Measurements from ENCODE around the gene CAMTA1. TPM values are rescaled to one million over a fixed set of nuclear protein-coding genes. Genes with fewer than 3 reads are reported as not detected.

Gene CAMTA1
- total RNA-seq, 6 experiments from 2014 or later, result 78.1 to 96.6 (median 86.1) TPM

- H3K4me1 Mint-ChIP-seq (ENCODE audit: low read depth), result peaks cover 18% of the 10 kb centered on the region
- H3K4me3 Mint-ChIP-seq, result no peak overlapping the region
- no peak for DNase-seq
- H3K27ac Mint-ChIP-seq, result no peak overlapping the region
- H3K36me3 Mint-ChIP-seq (ENCODE audit: low read depth), result peaks cover 13% of the 10 kb centered on the region
- TF ChIP-seq, protein P1, sequence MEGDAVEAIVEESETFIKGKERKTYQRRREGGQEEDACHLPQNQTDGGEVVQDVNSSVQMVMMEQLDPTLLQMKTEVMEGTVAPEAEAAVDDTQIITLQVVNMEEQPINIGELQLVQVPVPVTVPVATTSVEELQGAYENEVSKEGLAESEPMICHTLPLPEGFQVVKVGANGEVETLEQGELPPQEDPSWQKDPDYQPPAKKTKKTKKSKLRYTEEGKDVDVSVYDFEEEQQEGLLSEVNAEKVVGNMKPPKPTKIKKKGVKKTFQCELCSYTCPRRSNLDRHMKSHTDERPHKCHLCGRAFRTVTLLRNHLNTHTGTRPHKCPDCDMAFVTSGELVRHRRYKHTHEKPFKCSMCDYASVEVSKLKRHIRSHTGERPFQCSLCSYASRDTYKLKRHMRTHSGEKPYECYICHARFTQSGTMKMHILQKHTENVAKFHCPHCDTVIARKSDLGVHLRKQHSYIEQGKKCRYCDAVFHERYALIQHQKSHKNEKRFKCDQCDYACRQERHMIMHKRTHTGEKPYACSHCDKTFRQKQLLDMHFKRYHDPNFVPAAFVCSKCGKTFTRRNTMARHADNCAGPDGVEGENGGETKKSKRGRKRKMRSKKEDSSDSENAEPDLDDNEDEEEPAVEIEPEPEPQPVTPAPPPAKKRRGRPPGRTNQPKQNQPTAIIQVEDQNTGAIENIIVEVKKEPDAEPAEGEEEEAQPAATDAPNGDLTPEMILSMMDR (IDR thresholded peaks at IDR 0.05), result no peak
- peaks cover 10% of the 10 kb centered on the region for H3K9me3 Mint-ChIP-seq
- peaks cover 9% of the 10 kb centered on the region for H3K27me3 Mint-ChIP-seq (ENCODE audit: insufficient read depth)
Observed at GRCh38 chr1:7404046-7404742, 618.9 kb downstream of the CAMTA1 start.

GRCh38 chr1:7405844-7406500 lies 620.7 kb downstream of the CAMTA1 start:
- no peaks in the 10 kb centered on the region for H3K9me3 Mint-ChIP-seq
- H3K4me3 Mint-ChIP-seq, result no peak overlapping the region
- H3K27me3 Mint-ChIP-seq (ENCODE audit: insufficient read depth), result peaks cover 15% of the 10 kb centered on the region
- DNase-seq, result no peak
- TF ChIP-seq, protein P1 (IDR thresholded peaks at IDR 0.05), result no peak
- no peaks in the 10 kb centered on the region for H3K36me3 Mint-ChIP-seq (ENCODE audit: low read depth)
- peaks cover 18% of the 10 kb centered on the region for H3K4me1 Mint-ChIP-seq (ENCODE audit: low read depth)
- H3K27ac Mint-ChIP-seq, result no peak overlapping the region

GRCh38 chr1:7406641-7407543 lies 621.6 kb downstream of the CAMTA1 start:
- H3K4me3 Mint-ChIP-seq, result no peak overlapping the region
- DNase-seq, result no peak
- no peaks in the 10 kb centered on the region for H3K9me3 Mint-ChIP-seq
- H3K4me1 Mint-ChIP-seq (ENCODE audit: low read depth), result peaks cover 9% of the 10 kb centered on the region
- H3K27ac Mint-ChIP-seq, result no peak overlapping the region
- H3K36me3 Mint-ChIP-seq (ENCODE audit: low read depth), result no peaks in the 10 kb centered on the region
- TF ChIP-seq, protein P1 (IDR thresholded peaks at IDR 0.05), result no peak
- peaks cover 16% of the 10 kb centered on the region for H3K27me3 Mint-ChIP-seq (ENCODE audit: insufficient read depth)

GRCh38 chr1:7407544-7407895 lies 622.3 kb downstream of the CAMTA1 start:
- no peak overlapping the region for H3K27ac Mint-ChIP-seq
- no peak for DNase-seq
- H3K27me3 Mint-ChIP-seq (ENCODE audit: insufficient read depth), result peaks cover 16% of the 10 kb centered on the region
- peaks cover 3% of the 10 kb centered on the region for H3K4me1 Mint-ChIP-seq (ENCODE audit: low read depth)
- no peak overlapping the region for H3K4me3 Mint-ChIP-seq
- H3K36me3 Mint-ChIP-seq (ENCODE audit: low read depth), result no peaks in the 10 kb centered on the region
- TF ChIP-seq, protein P1 (IDR thresholded peaks at IDR 0.05), result no peak
- no peaks in the 10 kb centered on the region for H3K9me3 Mint-ChIP-seq

DNA sequence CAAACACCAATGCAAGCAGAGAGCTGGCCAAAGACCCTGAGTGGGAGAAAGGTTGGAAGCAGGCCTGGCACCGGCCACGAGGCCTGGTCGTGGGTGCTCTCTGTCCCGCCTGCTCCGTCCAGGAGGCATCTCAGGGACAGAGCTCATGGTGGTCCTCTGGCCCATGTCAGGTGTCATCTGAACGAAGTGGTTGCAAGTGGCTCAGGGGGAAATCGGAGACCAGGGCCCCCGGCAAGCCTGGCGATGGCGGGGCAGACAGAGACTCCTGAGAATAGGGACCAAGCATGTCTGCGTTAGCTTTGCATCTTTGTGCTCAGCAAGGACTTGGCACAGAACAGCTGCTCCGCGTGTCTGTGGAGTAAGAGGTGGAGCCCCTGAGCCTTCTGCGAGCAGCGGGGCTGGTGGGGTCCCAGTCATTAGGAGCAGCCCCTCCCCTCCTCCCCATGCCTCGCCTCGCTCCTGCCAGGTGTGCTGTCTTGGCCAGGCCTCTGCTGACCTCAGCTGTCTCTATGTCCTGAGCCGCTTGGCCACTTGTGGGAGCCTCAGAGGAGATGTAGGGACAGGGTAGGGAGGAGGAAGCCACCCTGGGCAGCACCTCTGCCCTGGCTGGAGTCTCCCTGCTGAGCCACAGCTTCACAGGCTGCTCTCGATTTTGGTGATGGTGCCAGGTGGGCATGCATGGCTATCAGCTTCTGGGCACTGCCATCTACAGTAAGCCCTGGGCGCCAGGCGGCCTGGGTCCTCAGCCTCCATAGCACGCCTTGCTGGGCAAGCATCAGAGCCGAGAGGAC lies 622.9 kb downstream of the CAMTA1 start:
- peaks cover 16% of the 10 kb centered on the region for H3K27me3 Mint-ChIP-seq (ENCODE audit: insufficient read depth)
- DNase-seq, result no peak
- TF ChIP-seq, protein P1 (IDR thresholded peaks at IDR 0.05), result no peak
- H3K27ac Mint-ChIP-seq, result no peak overlapping the region
- no peaks in the 10 kb centered on the region for H3K36me3 Mint-ChIP-seq (ENCODE audit: low read depth)
- no peaks in the 10 kb centered on the region for H3K4me1 Mint-ChIP-seq (ENCODE audit: low read depth)
- H3K4me3 Mint-ChIP-seq, result no peak overlapping the region
- H3K9me3 Mint-ChIP-seq, result no peaks in the 10 kb centered on the region
